Smooth muscle cell (in vitro differentiated cells): Measurements from ENCODE around the gene CAVIN3. TPM values are rescaled to one million over a fixed set of nuclear protein-coding genes. Genes with fewer than 3 reads are reported as not detected.

ENCODE experiments used
- DNase-seq: peaks from one replicate; lab custom pipeline; 2025; ENCODE audit not compliant: unreplicated experiment; lab: John Stamatoyannopoulos, UW
- H2AFZ ChIP-seq: fragments of 200-600 bp; sonication (generic); 2 replicates; pipeline ENCODE4 v1.6.0; 2016; ENCODE audit warnings: antibody characterized with exemption, low read depth, mild to moderate bottlenecking
- H3F3A ChIP-seq: fragments of 200-600 bp; sonication (generic); 2 replicates; pipeline ENCODE4 v1.6.0; 2017; ENCODE audit warnings: antibody characterized with exemption, low read depth
- H3K27ac ChIP-seq: fragments of 200-600 bp; sonication (generic); 2 replicates; pipeline ENCODE4 v1.5.1; 2016; ENCODE audit warnings: low read depth, mild to moderate bottlenecking
- H3K27me3 ChIP-seq: fragments of 200-600 bp; sonication (generic); 2 replicates; pipeline ENCODE4 v1.6.1; 2016; ENCODE audit warnings: low read depth, mild to moderate bottlenecking
- H3K36me3 ChIP-seq: fragments of 200-600 bp; sonication (generic); 2 replicates; pipeline ENCODE4 v1.5.1; 2016; ENCODE audit warnings: low read depth
- H3K4me1 ChIP-seq: fragments of 200-600 bp; sonication (generic); 2 replicates; pipeline ENCODE4 v1.5.1; 2016; ENCODE audit warnings: low read depth
- H3K4me2 ChIP-seq: fragments of 200-600 bp; sonication (generic); 2 replicates; pipeline ENCODE4 v1.6.0; 2016; ENCODE audit warnings: mild to moderate bottlenecking
- H3K4me3 ChIP-seq: fragments of 200-600 bp; sonication (generic); 2 replicates; pipeline ENCODE4 v1.5.1; 2016; ENCODE audit warnings: mild to moderate bottlenecking
- H3K79me2 ChIP-seq: fragments of 200-600 bp; sonication (generic); 2 replicates; pipeline ENCODE4 v1.6.0; 2016; ENCODE audit warnings: low read depth, mild to moderate bottlenecking
- H3K9ac ChIP-seq: fragments of 200-600 bp; sonication (generic); 2 replicates; pipeline ENCODE4 v1.6.0; 2016; ENCODE audit warnings: low read depth
- H3K9me3 ChIP-seq: fragments of 200-600 bp; sonication (generic); replicated peaks from 2 replicates; pipeline ENCODE4 v1.5.1; 2016; ENCODE audit warnings: low read depth
- H4K20me1 ChIP-seq: fragments of 200-600 bp; sonication (generic); 2 replicates; pipeline ENCODE4 v1.6.0; 2016; ENCODE audit warnings: low read depth
- WGBS: methylation state at CpG from one replicate; pipeline ENCODE4 v1.1.7; 2016; ENCODE audit warnings: low lambda C conversion rate; 5-methylcytosine and 5-hydroxymethylcytosine counted together
- polyA plus RNA-seq: library from polyadenylated mRNA; unstranded; fragments of >200 nt; fragmentation: Nextera tagmentation; extraction: Ambion mirVana; gene quantifications from 2 replicates; pipeline ENCODE4 v1.2.1, GENCODE V29; 2016
- total RNA-seq: library from RNA; depleted of rRNA; stranded (reverse); fragments of >200 nt; gene quantifications from 2 replicates; pipeline ENCODE4 v1.2.3, GENCODE V29; 2014
- TF ChIP-seq, protein P1 (sequence below): fragments of 200-600 bp; sonication (generic); IDR thresholded peaks from 2 replicates; pipeline ENCODE4 v1.5.1; 2017; ENCODE audit warnings: borderline replicate concordance, mild to moderate bottlenecking, antibody characterized with exemption; ENCODE audit not compliant: insufficient read depth, poor library complexity, severe bottlenecking

The CAVIN3 gene
- total and polyA plus RNA-seq, 2 experiments from 2014 or later, result 177 to 251 TPM

- Histone ChIP-seq H3K9me3 (no peaks in the 10 kb centered on the region), H3K79me2 (no peaks in the 10 kb centered on the region), H3K27me3 (no peaks in the 10 kb centered on the region), H3K4me2 (no peak overlapping the region), H3K9ac (no peak overlapping the region), H2AFZ (no peak overlapping the region), H3K27ac (no peak overlapping the region), H3K4me3 (no peak overlapping the region), H3F3A (no peaks in the 10 kb centered on the region), H4K20me1 (no peaks in the 10 kb centered on the region), H3K4me1 (no peaks in the 10 kb centered on the region), H3K36me3 (no peaks in the 10 kb centered on the region)
- WGBS, result 85% methylated on average over 3 of the region's 3 CpGs
- TF ChIP-seq, protein P1, sequence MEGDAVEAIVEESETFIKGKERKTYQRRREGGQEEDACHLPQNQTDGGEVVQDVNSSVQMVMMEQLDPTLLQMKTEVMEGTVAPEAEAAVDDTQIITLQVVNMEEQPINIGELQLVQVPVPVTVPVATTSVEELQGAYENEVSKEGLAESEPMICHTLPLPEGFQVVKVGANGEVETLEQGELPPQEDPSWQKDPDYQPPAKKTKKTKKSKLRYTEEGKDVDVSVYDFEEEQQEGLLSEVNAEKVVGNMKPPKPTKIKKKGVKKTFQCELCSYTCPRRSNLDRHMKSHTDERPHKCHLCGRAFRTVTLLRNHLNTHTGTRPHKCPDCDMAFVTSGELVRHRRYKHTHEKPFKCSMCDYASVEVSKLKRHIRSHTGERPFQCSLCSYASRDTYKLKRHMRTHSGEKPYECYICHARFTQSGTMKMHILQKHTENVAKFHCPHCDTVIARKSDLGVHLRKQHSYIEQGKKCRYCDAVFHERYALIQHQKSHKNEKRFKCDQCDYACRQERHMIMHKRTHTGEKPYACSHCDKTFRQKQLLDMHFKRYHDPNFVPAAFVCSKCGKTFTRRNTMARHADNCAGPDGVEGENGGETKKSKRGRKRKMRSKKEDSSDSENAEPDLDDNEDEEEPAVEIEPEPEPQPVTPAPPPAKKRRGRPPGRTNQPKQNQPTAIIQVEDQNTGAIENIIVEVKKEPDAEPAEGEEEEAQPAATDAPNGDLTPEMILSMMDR, result no peak
- DNase-seq, result no peak
Observed at GRCh38 chr11:6336293-6336692, 16.0 kb upstream of the CAVIN3 start.

- Histone ChIP-seq H3K36me3 (no peaks in the 10 kb centered on the region), H3K9ac (no peak overlapping the region), H3K9me3 (no peaks in the 10 kb centered on the region), H3K79me2 (no peaks in the 10 kb centered on the region), H2AFZ (no peak overlapping the region), H3K4me1 (no peaks in the 10 kb centered on the region), H3K27ac (no peak overlapping the region), H3F3A (no peaks in the 10 kb centered on the region), H4K20me1 (no peaks in the 10 kb centered on the region), H3K4me2 (no peak overlapping the region), H3K27me3 (no peaks in the 10 kb centered on the region), H3K4me3 (no peak overlapping the region)
- DNase-seq, result no peak
- WGBS, result 94% methylated on average over 6 of the region's 6 CpGs
- TF ChIP-seq, protein P1, result no peak
Observed at GRCh38 chr11:6334806-6335205, 14.5 kb upstream of the CAVIN3 start.

GRCh38 chr11:6333095-6333494, 12.8 kb upstream of the CAVIN3 start:
- Histone ChIP-seq H3K9me3 (no peaks in the 10 kb centered on the region), H2AFZ (no peak overlapping the region), H3K4me2 (no peak overlapping the region), H3K79me2 (no peaks in the 10 kb centered on the region), H3K4me3 (no peak overlapping the region), H3K9ac (no peak overlapping the region), H3K36me3 (no peaks in the 10 kb centered on the region), H4K20me1 (no peaks in the 10 kb centered on the region), H3K27ac (no peak overlapping the region), H3F3A (no peaks in the 10 kb centered on the region), H3K27me3 (no peaks in the 10 kb centered on the region), H3K4me1 (no peaks in the 10 kb centered on the region)
- DNase-seq, result no peak
- TF ChIP-seq, protein P1, result no peak
- WGBS, result 40% methylated on average over 2 of the region's 2 CpGs

DNA sequence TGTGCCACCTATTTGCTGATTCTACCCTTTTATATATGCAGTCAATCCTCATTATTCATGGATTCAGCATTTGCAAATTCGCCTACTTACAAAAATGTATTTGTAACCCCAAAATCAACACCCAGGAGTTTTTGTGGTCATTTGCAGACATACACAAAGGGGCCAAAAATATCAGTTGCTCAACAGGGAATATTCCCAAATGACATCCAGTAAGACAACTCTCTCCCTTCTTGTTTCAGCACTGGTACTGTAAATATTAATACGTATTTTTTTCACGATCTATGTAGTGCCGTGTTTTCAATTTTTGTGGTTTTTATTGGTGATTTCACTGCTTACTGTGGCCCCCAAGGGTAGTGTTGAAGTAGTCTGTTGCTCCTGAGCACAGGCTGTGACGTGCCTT, 11.8 kb upstream of the CAVIN3 start:
- no peak overlapping the region for H3K4me2 ChIP-seq
- WGBS, result 90% methylated on average over 5 of the region's 5 CpGs
- no peak overlapping the region for H3K9ac ChIP-seq
- H4K20me1 ChIP-seq, result no peaks in the 10 kb centered on the region
- H3K27ac ChIP-seq, result no peak overlapping the region
- no peak overlapping the region for H3K4me3 ChIP-seq
- no peak for DNase-seq
- H3K27me3 ChIP-seq, result no peaks in the 10 kb centered on the region
- TF ChIP-seq, protein P1, result no peak
- H3K4me1 ChIP-seq, result no peaks in the 10 kb centered on the region
- H3F3A ChIP-seq, result no peaks in the 10 kb centered on the region
- H3K36me3 ChIP-seq, result no peaks in the 10 kb centered on the region
- H3K9me3 ChIP-seq, result no peaks in the 10 kb centered on the region
- H3K79me2 ChIP-seq, result no peaks in the 10 kb centered on the region
- no peak overlapping the region for H2AFZ ChIP-seq
